HFF-Myc (cell line): ENCODE results near the gene TFIP11.
"Not testable (repeated sequence)": the region's sequence is repeated elsewhere in the genome, so short reads cannot be mapped to it uniquely, and the experiment has no call there.

Experiments used
- DNase-seq: peaks from one replicate; pipeline ENCODE4 v3.0.0-alpha.2; 2011; ENCODE audit warnings: low read depth; ENCODE audit errors: extremely low read depth
- H3K4me3 ChIP-seq: replicated peaks from 2 replicates; pipeline ENCODE4 v1.5.1; 2011; ENCODE audit warnings: low read depth, mild to moderate bottlenecking, control low read depth, low read length
- TF ChIP-seq, protein P1 (sequence below): IDR thresholded peaks from 2 replicates; pipeline ENCODE4 v1.5.1; 2012; ENCODE audit warnings: mild to moderate bottlenecking, low read depth, low read length, control low read depth; ENCODE audit errors: missing control alignments

The TFIP11 gene

GRCh38 chr22:26534874-26535602 is 22.8 kb upstream of the TFIP11 start:
- TF ChIP-seq, protein P1, sequence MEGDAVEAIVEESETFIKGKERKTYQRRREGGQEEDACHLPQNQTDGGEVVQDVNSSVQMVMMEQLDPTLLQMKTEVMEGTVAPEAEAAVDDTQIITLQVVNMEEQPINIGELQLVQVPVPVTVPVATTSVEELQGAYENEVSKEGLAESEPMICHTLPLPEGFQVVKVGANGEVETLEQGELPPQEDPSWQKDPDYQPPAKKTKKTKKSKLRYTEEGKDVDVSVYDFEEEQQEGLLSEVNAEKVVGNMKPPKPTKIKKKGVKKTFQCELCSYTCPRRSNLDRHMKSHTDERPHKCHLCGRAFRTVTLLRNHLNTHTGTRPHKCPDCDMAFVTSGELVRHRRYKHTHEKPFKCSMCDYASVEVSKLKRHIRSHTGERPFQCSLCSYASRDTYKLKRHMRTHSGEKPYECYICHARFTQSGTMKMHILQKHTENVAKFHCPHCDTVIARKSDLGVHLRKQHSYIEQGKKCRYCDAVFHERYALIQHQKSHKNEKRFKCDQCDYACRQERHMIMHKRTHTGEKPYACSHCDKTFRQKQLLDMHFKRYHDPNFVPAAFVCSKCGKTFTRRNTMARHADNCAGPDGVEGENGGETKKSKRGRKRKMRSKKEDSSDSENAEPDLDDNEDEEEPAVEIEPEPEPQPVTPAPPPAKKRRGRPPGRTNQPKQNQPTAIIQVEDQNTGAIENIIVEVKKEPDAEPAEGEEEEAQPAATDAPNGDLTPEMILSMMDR, result no peak
- no peak for DNase-seq

GRCh38 chr22:26534171-26534855 is 22.0 kb upstream of the TFIP11 start:
- no peak overlapping the region for H3K4me3 ChIP-seq
- TF ChIP-seq, protein P1, result no peak
- no peak for DNase-seq

More at GRCh38 chr22:26534874-26535602, 22.8 kb upstream of the TFIP11 start:
- no peak overlapping the region for H3K4me3 ChIP-seq

DNA sequence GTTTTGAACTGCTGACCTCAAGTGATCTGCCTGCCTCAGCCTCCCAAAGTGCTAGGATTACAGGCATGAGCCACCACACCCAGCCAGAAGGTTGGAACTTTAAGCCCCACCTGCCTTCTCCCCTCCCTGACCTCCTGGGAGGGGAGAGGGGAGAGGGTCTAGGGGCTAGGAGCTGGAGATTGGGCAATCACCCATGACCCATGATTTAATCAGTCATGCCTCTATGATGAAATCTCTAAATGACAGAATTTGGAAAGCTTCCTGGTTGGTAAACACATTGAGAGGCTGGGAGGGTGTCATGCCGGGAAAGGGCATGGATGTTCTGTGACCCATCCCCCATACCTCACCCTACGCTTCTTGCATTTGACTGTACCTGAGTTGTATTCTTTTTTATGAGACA is 17.1 kb upstream of the TFIP11 start:
- H3K4me3 ChIP-seq, result no peak overlapping the region
- TF ChIP-seq, protein P1, result no peak
- DNase-seq, result no peak

GRCh38 chr22:26528518-26528917 is 16.2 kb upstream of the TFIP11 start:
- H3K4me3 ChIP-seq, DNase-seq: not testable (repeated sequence)

DNA sequence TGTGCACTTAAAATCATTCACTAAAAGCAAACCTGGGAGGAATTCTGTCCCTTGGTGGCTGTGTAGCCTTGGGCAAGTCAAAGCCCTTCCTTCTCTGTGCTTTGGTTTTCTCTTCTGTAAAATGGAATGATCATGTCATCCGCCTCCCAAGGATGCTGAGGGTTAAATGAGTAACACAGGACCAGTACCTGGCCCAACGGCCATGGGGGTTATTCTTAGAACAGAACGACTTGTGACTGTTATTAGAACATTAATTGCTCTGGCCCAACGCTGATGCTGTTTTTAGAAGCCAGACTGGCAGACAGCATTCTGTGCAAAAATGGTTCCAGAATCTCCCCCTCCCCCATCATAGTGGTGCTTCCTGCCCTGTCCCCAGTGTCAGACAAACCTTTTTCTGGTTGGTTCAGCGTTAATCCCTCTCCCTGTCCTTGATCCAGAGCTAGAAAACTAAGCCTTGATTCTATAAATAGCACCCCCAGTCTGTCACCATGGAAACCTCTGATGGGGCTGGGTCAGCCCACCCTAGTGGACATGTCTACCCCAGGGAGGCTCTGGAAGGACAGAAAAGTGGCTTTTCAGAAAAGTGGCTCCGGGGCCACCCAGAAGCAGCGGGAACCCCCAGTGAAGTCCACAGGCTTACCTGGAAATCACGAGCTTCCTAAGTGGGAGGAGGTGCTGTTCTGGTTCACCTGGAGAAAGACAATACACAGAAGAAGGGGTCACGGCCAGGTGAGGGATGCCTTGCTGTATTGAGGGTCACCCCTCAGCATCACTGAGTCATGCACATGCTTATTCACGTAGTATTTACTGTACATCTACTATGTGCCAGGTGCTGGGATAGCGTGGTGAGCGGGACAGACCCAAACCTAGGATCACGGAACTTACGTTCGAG is 15.5 kb upstream of the TFIP11 start:
- TF ChIP-seq, protein P1, result no peak
- no peak overlapping the region for H3K4me3 ChIP-seq
- DNase-seq, result no peak

- DNase-seq, result no peak
- TF ChIP-seq, protein P1, result no peak
Observed at GRCh38 chr22:26527167-26527566, 14.9 kb upstream of the TFIP11 start.

More at GRCh38 chr22:26527167-26527566, 14.9 kb upstream of the TFIP11 start:
- no peak overlapping the region for H3K4me3 ChIP-seq
